SK-N-SH treated with all-trans-retinoic acid at 6 μM for 48 hours (cell line): ENCODE results near the gene DPYD.
A peak's percentile ranks its signal among the peaks of the same experiment; 100 is the strongest.

Source experiments
- ATAC-seq: fragments of 200-7000 bp; cut with Tn5 transposase; 3 replicates; pipeline ENCODE4 v1.9.1; 2020; ENCODE audit warnings: mild to moderate bottlenecking, moderate library complexity
- BACH2 ChIP-seq: fragments of 250-450 bp; sonication (Bioruptor Pico); IDR thresholded peaks from 2 replicates; pipeline ENCODE4 v1.9.0; 2021; ENCODE audit warnings: mild to moderate bottlenecking, borderline replicate concordance
- CREB5 ChIP-seq: fragments of 250-450 bp; sonication (Bioruptor Pico); IDR thresholded peaks from 2 replicates; pipeline ENCODE4 v1.5.1; 2020; ENCODE audit warnings: low read depth, mild to moderate bottlenecking, moderate library complexity
- CSDC2 ChIP-seq: fragments of 250-450 bp; sonication (Bioruptor Pico); IDR thresholded peaks from 2 replicates; pipeline ENCODE4 v1.5.0; 2020; ENCODE audit warnings: mild to moderate bottlenecking, moderate library complexity
- CSRNP3 ChIP-seq: fragments of 250-450 bp; sonication (Bioruptor Pico); IDR thresholded peaks from 2 replicates; pipeline ENCODE4 v1.5.1; 2021; ENCODE audit warnings: mild to moderate bottlenecking, moderate library complexity
- GLIS3 ChIP-seq: fragments of 250-450 bp; sonication (Bioruptor Pico); IDR thresholded peaks from 2 replicates; pipeline ENCODE4 v1.5.0; 2020; ENCODE audit warnings: mild to moderate bottlenecking, moderate library complexity
- ISL1 ChIP-seq: fragments of 250-450 bp; sonication (Bioruptor Pico); IDR thresholded peaks from 2 replicates; pipeline ENCODE4 v2.1.2; 2022; ENCODE audit warnings: mild to moderate bottlenecking, moderate library complexity
- OSR1 ChIP-seq: fragments of 250-450 bp; sonication (Bioruptor Pico); IDR thresholded peaks from 2 replicates; pipeline ENCODE4 v1.8.0; 2022; ENCODE audit warnings: moderate library complexity, mild to moderate bottlenecking, inconsistent platforms
- PATZ1 ChIP-seq: fragments of 250-450 bp; sonication (Bioruptor Pico); IDR thresholded peaks from 2 replicates; pipeline ENCODE4 v1.8.0; 2020; ENCODE audit warnings: mild to moderate bottlenecking, moderate library complexity, borderline replicate concordance
- POU6F1 ChIP-seq: fragments of 250-450 bp; sonication (Bioruptor Pico); IDR thresholded peaks from 2 replicates; pipeline ENCODE4 v1.8.0; 2021; ENCODE audit warnings: low read depth, mild to moderate bottlenecking, moderate library complexity, borderline replicate concordance
- PPARA ChIP-seq: fragments of 250-450 bp; sonication (Bioruptor Pico); IDR thresholded peaks from 2 replicates; pipeline ENCODE4 v1.5.0; 2020; ENCODE audit warnings: mild to moderate bottlenecking, borderline replicate concordance
- RARB ChIP-seq: fragments of 250-450 bp; sonication (Bioruptor Pico); IDR thresholded peaks from 2 replicates; pipeline ENCODE4 v1.8.0; 2021; ENCODE audit warnings: mild to moderate bottlenecking, moderate library complexity
- SNAI2 ChIP-seq: fragments of 250-450 bp; sonication (Bioruptor Pico); IDR thresholded peaks from 2 replicates; pipeline ENCODE4 v1.5.0; 2020; ENCODE audit warnings: mild to moderate bottlenecking, moderate library complexity
- TCF4 ChIP-seq: fragments of 250-450 bp; sonication (Bioruptor Pico); IDR thresholded peaks from 2 replicates; pipeline ENCODE4 v1.8.0; 2021; ENCODE audit warnings: mild to moderate bottlenecking, moderate library complexity, borderline replicate concordance
- TOX ChIP-seq: fragments of 250-450 bp; sonication (Bioruptor Pico); IDR thresholded peaks from 2 replicates; pipeline ENCODE4 v1.8.0; 2021; ENCODE audit warnings: mild to moderate bottlenecking, moderate library complexity, borderline replicate concordance
- TSHZ2 ChIP-seq: fragments of 250-450 bp; sonication (Bioruptor Pico); IDR thresholded peaks from 2 replicates; pipeline ENCODE4 v1.5.0; 2020; ENCODE audit warnings: mild to moderate bottlenecking, moderate library complexity
- ZC3H10 ChIP-seq: fragments of 250-450 bp; sonication (Bioruptor Pico); IDR thresholded peaks from 2 replicates; pipeline ENCODE4 v1.5.1; 2021; ENCODE audit warnings: mild to moderate bottlenecking, moderate library complexity
- ZFP30 ChIP-seq: fragments of 450-650 bp; formaldehyde crosslinking; IDR thresholded peaks from 2 replicates; pipeline ENCODE4 v1.5.0; 2022; ENCODE audit warnings: mild to moderate bottlenecking, moderate library complexity
- ZNF565 ChIP-seq: fragments of 450-650 bp; formaldehyde crosslinking; conservative IDR thresholded peaks from 2 replicates; pipeline ENCODE4 v1.5.0; 2020; ENCODE audit warnings: low read depth, mild to moderate bottlenecking, moderate library complexity
- ZNF70 ChIP-seq: fragments of 450-650 bp; formaldehyde crosslinking; IDR thresholded peaks from 2 replicates; pipeline ENCODE4 v1.5.0; 2020; ENCODE audit warnings: mild to moderate bottlenecking, moderate library complexity
- ZNF8 ChIP-seq: fragments of 450-650 bp; formaldehyde crosslinking; IDR thresholded peaks from 2 replicates; pipeline ENCODE4 v1.5.0; 2020; ENCODE audit warnings: mild to moderate bottlenecking, moderate library complexity

The DPYD gene

GRCh38 chr1:97366984-97367383, 553.9 kb downstream of the DPYD start (continued):
- no peak for TF ChIP-seq CSRNP3 (CRISPR knock-in tag)
- no peak for TF ChIP-seq GLIS3 (CRISPR knock-in tag)
- no peak for TF ChIP-seq ISL1 (CRISPR knock-in tag)
- TF ChIP-seq PATZ1 (CRISPR knock-in tag), result no peak

GRCh38 chr1:97365026-97365425, 555.8 kb downstream of the DPYD start:
- no peak for ATAC-seq
- no peak for TF ChIP-seq TSHZ2 (CRISPR knock-in tag)
- no peak for TF ChIP-seq POU6F1 (CRISPR knock-in tag)
- TF ChIP-seq ZFP30 (CRISPR knock-in tag), result no peak
- TF ChIP-seq TCF4 (CRISPR knock-in tag), result no peak
- no peak for TF ChIP-seq CREB5
- TF ChIP-seq PATZ1 (CRISPR knock-in tag), result no peak
- no peak for TF ChIP-seq ZNF565
- no peak for TF ChIP-seq ISL1 (CRISPR knock-in tag)
- no peak for TF ChIP-seq PPARA (CRISPR knock-in tag)
- TF ChIP-seq SNAI2 (CRISPR knock-in tag), result no peak
- no peak for TF ChIP-seq ZC3H10

GRCh38 chr1:97364086-97364485, 556.7 kb downstream of the DPYD start:
- ATAC-seq, result peak; percentile 48; the same call in 1 of the 3 replicates
- TF ChIP-seq TOX (CRISPR knock-in tag) (no peak), BACH2 (CRISPR knock-in tag) (no peak), ZNF8 (no peak), SNAI2 (CRISPR knock-in tag) (no peak), PPARA (CRISPR knock-in tag) (no peak), TSHZ2 (CRISPR knock-in tag) (no peak), OSR1 (no peak), ZNF565 (no peak), ZNF70 (CRISPR knock-in tag) (no peak), PATZ1 (CRISPR knock-in tag) (no peak), CSRNP3 (CRISPR knock-in tag) (no peak), ISL1 (CRISPR knock-in tag) (no peak), CSDC2 (no peak), RARB (CRISPR knock-in tag) (no peak)
